Gastrocnemius medialis (tissue), 4 donors: ENCODE data around the gene AUTS2.

ENCODE experiments used
- POLR2A ChIP-seq, 2 donors: fragments of 450-650 bp; IDR thresholded peaks; one replicate each; pipeline ENCODE4 v1.6.1; 2017; ENCODE audit warnings: antibody characterized with exemption in 2 of 2, mild to moderate bottlenecking in 2 of 2, moderate library complexity in 2 of 2
- TF ChIP-seq, protein P1 (sequence below), 5 experiments: fragments of 450-650 bp in 3 of 5; fragments of 200-600 bp in 2 of 5; sonication (generic) in 2 of 5; IDR thresholded peaks in 4 of 5; conservative IDR thresholded peaks in 1 of 5; 1 replicate in 4 of 5; 2 replicates in 1 of 5; pipeline ENCODE4 v1.5.1; 2016 to 2019; ENCODE audit warnings: antibody characterized with exemption in 5 of 5, mild to moderate bottlenecking in 3 of 5, moderate library complexity in 3 of 5

DNA sequence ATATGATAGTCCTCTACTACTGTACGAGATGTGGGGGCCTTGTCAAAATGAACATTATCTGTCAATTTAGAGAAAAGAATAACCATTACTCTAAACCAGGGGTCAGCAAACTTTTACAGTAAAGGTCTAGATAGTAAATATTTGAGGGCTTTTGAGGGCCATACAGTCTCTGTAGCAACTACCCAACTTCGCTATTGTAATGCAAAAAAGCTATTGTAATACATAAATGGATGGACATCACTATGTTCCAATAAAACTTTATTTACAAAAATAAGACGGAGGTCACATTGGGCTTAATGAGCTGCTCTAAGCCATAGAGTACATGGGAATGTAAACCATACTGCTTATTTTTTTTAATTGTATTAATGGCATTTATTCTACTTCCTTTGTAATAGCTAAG is 1055.9 kb downstream of the AUTS2 start:
- TF ChIP-seq POLR2A (IDR thresholded peaks at IDR 0.05): no peak
- TF ChIP-seq, protein P1, sequence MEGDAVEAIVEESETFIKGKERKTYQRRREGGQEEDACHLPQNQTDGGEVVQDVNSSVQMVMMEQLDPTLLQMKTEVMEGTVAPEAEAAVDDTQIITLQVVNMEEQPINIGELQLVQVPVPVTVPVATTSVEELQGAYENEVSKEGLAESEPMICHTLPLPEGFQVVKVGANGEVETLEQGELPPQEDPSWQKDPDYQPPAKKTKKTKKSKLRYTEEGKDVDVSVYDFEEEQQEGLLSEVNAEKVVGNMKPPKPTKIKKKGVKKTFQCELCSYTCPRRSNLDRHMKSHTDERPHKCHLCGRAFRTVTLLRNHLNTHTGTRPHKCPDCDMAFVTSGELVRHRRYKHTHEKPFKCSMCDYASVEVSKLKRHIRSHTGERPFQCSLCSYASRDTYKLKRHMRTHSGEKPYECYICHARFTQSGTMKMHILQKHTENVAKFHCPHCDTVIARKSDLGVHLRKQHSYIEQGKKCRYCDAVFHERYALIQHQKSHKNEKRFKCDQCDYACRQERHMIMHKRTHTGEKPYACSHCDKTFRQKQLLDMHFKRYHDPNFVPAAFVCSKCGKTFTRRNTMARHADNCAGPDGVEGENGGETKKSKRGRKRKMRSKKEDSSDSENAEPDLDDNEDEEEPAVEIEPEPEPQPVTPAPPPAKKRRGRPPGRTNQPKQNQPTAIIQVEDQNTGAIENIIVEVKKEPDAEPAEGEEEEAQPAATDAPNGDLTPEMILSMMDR (IDR thresholded peaks at IDR 0.05 in 4 of 5, conservative IDR thresholded peaks at IDR 0.05 in 1 of 5): no peak
